Loucy (cell line): Measurements from ENCODE around the gene MTPN.

Experiments
- H2AFZ ChIP-seq: fragments of 200-600 bp; sonication (generic); 2 replicates; pipeline ENCODE4 v1.6.0; 2016; ENCODE audit warnings: antibody characterized with exemption, mild to moderate bottlenecking, low read length, moderate library complexity
- H3F3A ChIP-seq: fragments of 200-600 bp; 2 replicates; pipeline ENCODE4 v1.6.0; 2016; ENCODE audit warnings: antibody characterized with exemption, low read depth, mild to moderate bottlenecking
- H3K27me3 ChIP-seq: fragments of 200-600 bp; sonication (generic); 2 replicates; pipeline ENCODE4 v1.6.1; 2014; ENCODE audit warnings: low read length, mild to moderate bottlenecking; ENCODE audit not compliant: insufficient read depth, poor library complexity, severe bottlenecking
- H3K36me3 ChIP-seq: fragments of 200-600 bp; sonication (generic); 2 replicates; pipeline ENCODE4 v1.6.1; 2016; ENCODE audit warnings: low read length; ENCODE audit not compliant: insufficient read depth
- H3K4me1 ChIP-seq: fragments of 200-600 bp; sonication (generic); 2 replicates; pipeline ENCODE4 v1.5.1; 2014; ENCODE audit warnings: low read length, mild to moderate bottlenecking; ENCODE audit not compliant: insufficient read depth, poor library complexity, severe bottlenecking
- H3K4me2 ChIP-seq: fragments of 200-600 bp; sonication (generic); 2 replicates; pipeline ENCODE4 v1.6.0; 2014; ENCODE audit warnings: antibody characterized with exemption, low read length, low read depth, mild to moderate bottlenecking; ENCODE audit not compliant: poor library complexity, severe bottlenecking
- H3K4me3 ChIP-seq: fragments of 200-600 bp; sonication (generic); 2 replicates; pipeline ENCODE4 v1.5.1; 2014; ENCODE audit warnings: low read length, mild to moderate bottlenecking, mixed read lengths; ENCODE audit not compliant: poor library complexity, severe bottlenecking
- H3K79me2 ChIP-seq: fragments of 200-600 bp; sonication (generic); 2 replicates; pipeline ENCODE4 v1.6.1; 2014; ENCODE audit warnings: low read length; ENCODE audit not compliant: insufficient read depth
- H3K9ac ChIP-seq: fragments of 200-600 bp; sonication (generic); 2 replicates; pipeline ENCODE4 v1.6.0; 2014; ENCODE audit warnings: mild to moderate bottlenecking, low read depth, low read length, moderate library complexity; ENCODE audit not compliant: poor library complexity, severe bottlenecking
- H3K9me2 ChIP-seq: fragments of 200-600 bp; sonication (generic); replicated peaks from 2 replicates; pipeline ENCODE4 v1.6.1; 2016; ENCODE audit warnings: low read depth, low read length, mixed read lengths
- H3K9me3 ChIP-seq: fragments of 200-600 bp; sonication (generic); 2 replicates; pipeline ENCODE4 v1.6.1; 2014; ENCODE audit warnings: mild to moderate bottlenecking, antibody characterized with exemption, low read length, low read depth; ENCODE audit not compliant: insufficient read depth
- H4K20me1 ChIP-seq: fragments of 200-600 bp; sonication (generic); 2 replicates; pipeline ENCODE4 v1.6.0; 2014; ENCODE audit warnings: antibody characterized with exemption, low read length, mild to moderate bottlenecking; ENCODE audit not compliant: insufficient read depth, poor library complexity, severe bottlenecking
- EZH2phosphoT487 ChIP-seq: fragments of 200-600 bp; IDR thresholded peaks from 2 replicates; pipeline ENCODE4 v1.6.1; 2018; ENCODE audit warnings: antibody characterized with exemption, mild to moderate bottlenecking, moderate library complexity, borderline replicate concordance
- TF ChIP-seq, protein P1 (sequence below): fragments of 200-600 bp; sonication (generic); conservative IDR thresholded peaks from 2 replicates; pipeline ENCODE4 v1.5.1; 2014; ENCODE audit warnings: mild to moderate bottlenecking, antibody characterized with exemption, low read length

MTPN gene

DNA sequence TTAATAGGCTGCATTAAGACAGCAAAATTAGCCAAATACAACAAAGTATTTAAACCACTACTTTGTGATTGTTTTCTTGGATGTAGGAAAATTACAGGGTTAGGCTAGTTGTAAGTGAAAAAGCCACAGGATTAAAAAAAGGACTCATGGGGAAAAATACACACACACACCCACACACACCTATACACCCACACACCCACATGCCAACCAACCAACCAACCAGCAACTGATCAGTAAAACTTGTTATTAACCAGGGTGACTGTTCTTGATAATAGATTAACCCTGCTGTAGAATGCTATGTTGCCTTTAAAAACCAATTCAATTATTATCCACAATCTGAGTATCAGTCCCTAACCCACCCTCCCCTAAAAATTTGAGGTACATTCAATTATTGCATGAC, 49.0 kb downstream of the MTPN start:
- no peak overlapping the region for H3K9ac ChIP-seq
- peaks cover 4% of the 10 kb centered on the region for H3K4me1 ChIP-seq
- no peaks in the 10 kb centered on the region for H3K9me3 ChIP-seq
- no peak overlapping the region for H3K4me3 ChIP-seq
- H4K20me1 ChIP-seq: peaks cover 20% of the 10 kb centered on the region
- H3K79me2 ChIP-seq: peaks cover 24% of the 10 kb centered on the region
- H3K27me3 ChIP-seq: no peaks in the 10 kb centered on the region
- H3K4me2 ChIP-seq: no peak overlapping the region
- peaks cover 50% of the 10 kb centered on the region for H3K36me3 ChIP-seq
- H3K9me2 ChIP-seq: no peaks in the 10 kb centered on the region
- no peaks in the 10 kb centered on the region for H3F3A ChIP-seq
- no peak for TF ChIP-seq EZH2phosphoT487
- TF ChIP-seq, protein P1, sequence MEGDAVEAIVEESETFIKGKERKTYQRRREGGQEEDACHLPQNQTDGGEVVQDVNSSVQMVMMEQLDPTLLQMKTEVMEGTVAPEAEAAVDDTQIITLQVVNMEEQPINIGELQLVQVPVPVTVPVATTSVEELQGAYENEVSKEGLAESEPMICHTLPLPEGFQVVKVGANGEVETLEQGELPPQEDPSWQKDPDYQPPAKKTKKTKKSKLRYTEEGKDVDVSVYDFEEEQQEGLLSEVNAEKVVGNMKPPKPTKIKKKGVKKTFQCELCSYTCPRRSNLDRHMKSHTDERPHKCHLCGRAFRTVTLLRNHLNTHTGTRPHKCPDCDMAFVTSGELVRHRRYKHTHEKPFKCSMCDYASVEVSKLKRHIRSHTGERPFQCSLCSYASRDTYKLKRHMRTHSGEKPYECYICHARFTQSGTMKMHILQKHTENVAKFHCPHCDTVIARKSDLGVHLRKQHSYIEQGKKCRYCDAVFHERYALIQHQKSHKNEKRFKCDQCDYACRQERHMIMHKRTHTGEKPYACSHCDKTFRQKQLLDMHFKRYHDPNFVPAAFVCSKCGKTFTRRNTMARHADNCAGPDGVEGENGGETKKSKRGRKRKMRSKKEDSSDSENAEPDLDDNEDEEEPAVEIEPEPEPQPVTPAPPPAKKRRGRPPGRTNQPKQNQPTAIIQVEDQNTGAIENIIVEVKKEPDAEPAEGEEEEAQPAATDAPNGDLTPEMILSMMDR: no peak
- H2AFZ ChIP-seq: no peak overlapping the region

DNA sequence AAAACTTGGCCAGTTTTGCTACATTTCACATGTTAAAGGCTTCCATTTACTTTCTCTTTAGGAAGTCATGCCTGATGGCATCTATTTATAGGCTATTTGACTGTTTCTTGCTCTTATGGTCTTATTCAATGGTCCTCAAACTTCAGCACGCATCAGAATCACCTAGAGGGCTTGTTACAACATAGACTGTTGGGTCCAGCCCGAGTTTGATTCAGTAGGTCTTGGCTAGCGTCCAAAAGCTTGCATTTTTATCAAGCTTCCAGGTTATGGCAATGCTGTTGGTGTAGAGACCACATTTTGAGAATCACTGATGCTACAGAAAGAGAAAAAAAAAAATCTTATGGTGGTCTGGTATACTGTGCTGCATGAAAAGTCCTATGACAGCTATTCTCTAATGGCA, 51.9 kb downstream of the MTPN start:
- Histone ChIP-seq H3K9me3 (no peaks in the 10 kb centered on the region), H2AFZ (no peak overlapping the region), H3K27me3 (no peaks in the 10 kb centered on the region), H3K4me1 (no peaks in the 10 kb centered on the region), H3K4me2 (no peak overlapping the region), H3K36me3 (peaks cover 42% of the 10 kb centered on the region), H3F3A (no peaks in the 10 kb centered on the region), H3K79me2 (peaks cover under 1% of the 10 kb centered on the region; the same call in 1 of the 2 replicates), H4K20me1 (no peaks in the 10 kb centered on the region), H3K4me3 (no peak overlapping the region), H3K9ac (no peak overlapping the region), H3K9me2 (no peaks in the 10 kb centered on the region)
- no peak for TF ChIP-seq EZH2phosphoT487
- TF ChIP-seq, protein P1: no peak

DNA sequence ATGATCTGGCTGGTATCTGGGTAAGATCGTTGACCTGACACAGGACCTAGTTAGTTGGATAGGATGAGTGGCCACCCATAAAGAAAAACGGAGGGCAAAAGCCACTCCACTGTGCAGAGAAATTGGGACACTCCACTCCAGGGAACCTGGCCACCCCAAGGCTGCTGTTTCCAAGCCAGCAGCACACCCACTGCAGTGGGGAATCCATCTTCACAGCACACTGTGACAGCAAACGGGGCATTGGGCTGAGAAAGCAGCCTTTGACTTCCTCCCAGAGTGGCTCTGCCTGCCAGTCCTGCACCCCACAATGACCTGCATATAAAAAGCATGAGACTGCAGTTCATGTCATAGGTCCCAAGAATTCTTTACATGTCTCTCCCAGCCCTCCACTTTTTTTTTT, 52.9 kb downstream of the MTPN start:
- H3K9me2 ChIP-seq: no peaks in the 10 kb centered on the region
- H3F3A ChIP-seq: no peaks in the 10 kb centered on the region
- H3K79me2 ChIP-seq: no peaks in the 10 kb centered on the region
- no peaks in the 10 kb centered on the region for H3K9me3 ChIP-seq
- no peaks in the 10 kb centered on the region for H4K20me1 ChIP-seq
- no peak overlapping the region for H2AFZ ChIP-seq
- H3K4me3 ChIP-seq: no peak overlapping the region
- H3K9ac ChIP-seq: no peak overlapping the region
- H3K27me3 ChIP-seq: no peaks in the 10 kb centered on the region
- H3K4me2 ChIP-seq: no peak overlapping the region
- peaks cover 36% of the 10 kb centered on the region for H3K36me3 ChIP-seq
- TF ChIP-seq, protein P1: no peak
- TF ChIP-seq EZH2phosphoT487: no peak
- no peaks in the 10 kb centered on the region for H3K4me1 ChIP-seq
